Upper lobe of left lung (tissue), 6 donors: ENCODE measurements around the gene OSBPL3. TPM values are rescaled to one million over a fixed set of nuclear protein-coding genes. Genes with fewer than 3 reads are reported as not detected.

Experiments used
- ATAC-seq, 2 donors: fragments of 200-7000 bp; cut with Tn5 transposase; one replicate each; pipeline ENCODE4 v1.9.1; 2022; ENCODE audit warnings: mild to moderate bottlenecking in 2 of 2, moderate library complexity in 2 of 2; ENCODE audit not compliant: low FRiP score in 2 of 2
- DNase-seq, 2 donors: peaks; one replicate each; pipeline ENCODE4 v3.0.0-alpha.2; 2019 to 2020
- H3K27ac ChIP-seq, 4 donors: fragments of 200-600 bp; sonication (generic); one replicate each; pipeline ENCODE4 v1.5.1; 2016 to 2019
- H3K27me3 ChIP-seq, 4 donors: fragments of 200-600 bp; sonication (generic); one replicate each; pipeline ENCODE4 v1.5.1; 2017 to 2019
- H3K36me3 ChIP-seq, 4 donors: fragments of 200-600 bp; sonication (generic); one replicate each; pipeline ENCODE4 v1.5.1; 2016 to 2019
- H3K4me1 ChIP-seq, 4 donors: fragments of 200-600 bp; sonication (generic); one replicate each; pipeline ENCODE4 v1.5.1; 2018 to 2019
- H3K4me3 ChIP-seq, 4 donors: fragments of 200-600 bp; sonication (generic); one replicate each; pipeline ENCODE4 v1.5.1; 2017 to 2019; ENCODE audit warnings: mild to moderate bottlenecking in 2 of 4, moderate library complexity in 1 of 4
- H3K9me3 ChIP-seq, 4 donors: fragments of 200-600 bp; sonication (generic); one replicate each; pipeline ENCODE4 v1.5.1; 2018 to 2019
- EP300 ChIP-seq, 4 donors: sonication (generic); formaldehyde crosslinking; IDR thresholded peaks; one replicate each; pipeline ENCODE4 v1.5.1; 2017; ENCODE audit warnings: antibody characterized with exemption in 4 of 4, control low read depth in 2 of 4
- POLR2A ChIP-seq, 4 donors: fragments of 450-650 bp; IDR thresholded peaks; one replicate each; pipeline ENCODE4 v1.5.1; 2016 to 2017; ENCODE audit warnings: antibody characterized with exemption in 4 of 4, mild to moderate bottlenecking in 2 of 4
- POLR2AphosphoS5 ChIP-seq, 2 donors: sonication (generic); formaldehyde crosslinking; IDR thresholded peaks; one replicate each; pipeline ENCODE4 v1.5.1; 2017; ENCODE audit warnings: antibody characterized with exemption in 2 of 2
- WGBS, 2 donors: methylation state at CpG; one replicate each; pipeline ENCODE4 v1.1.5; 2017 to 2018; 5-methylcytosine and 5-hydroxymethylcytosine counted together
- total RNA-seq, 6 donors: library from RNA; depleted of rRNA in 4 of 6; stranded (reverse); fragments of >200 nt in 4 of 6; gene quantifications; one replicate each; pipeline versions ENCODE4 v1.1.0 to v1.2.1, GENCODE V29; 2016 to 2021
- TF ChIP-seq, protein P1 (sequence below), 6 experiments: fragments of 450-650 bp in 4 of 6; fragments of 200-600 bp in 2 of 6; sonication (generic) in 2 of 6; IDR thresholded peaks; one replicate each; pipeline ENCODE4 v1.5.1; 2016 to 2019; ENCODE audit warnings: antibody characterized with exemption in 6 of 6
- donor health status: DM: no; HTN: no; CAD: no; lungs with moderate emphysema.
- donor health status: DM: no; HTN: yes; CAD: no; lungs with severe emphysema.

Gene OSBPL3
- total RNA-seq, 6 donors from 2014 or later, result 17.5 to 55.5 (median 21.7) TPM

GRCh38 chr7:24981171-24981951 lies 1.4 kb upstream of the OSBPL3 start:
- WGBS, 2 donors, result 1 to 2% methylated on average over 48 to 52 of the region's 52 CpGs
- peaks cover 6 to 35% (median 25%) of the 10 kb centered on the region in 4 donors for H3K4me1 ChIP-seq
- H3K27ac ChIP-seq, result peak overlapping the region; percentile 83 to 95 (median 88)
- no peaks in the 10 kb centered on the region for H3K9me3 ChIP-seq
- TF ChIP-seq POLR2AphosphoS5 (IDR thresholded peaks at IDR 0.05) (no peak), POLR2A (IDR thresholded peaks at IDR 0.05) (peak in 1 of 4 donors; percentile 23)
- H3K4me3 ChIP-seq, result peak overlapping the region; percentile 46 to 84 (median 58)
- H3K36me3 ChIP-seq, result no peaks in the 10 kb centered on the region
- ATAC-seq (peak; percentile 47 to 55), DNase-seq (peak; percentile 58 to 90)
- H3K27me3 ChIP-seq, result no peaks in the 10 kb centered on the region

GRCh38 chr7:24980534-24981170 lies 674 bp upstream of the OSBPL3 start:
- H3K4me3 ChIP-seq, result peak overlapping the region; percentile 46 to 84 (median 58)

GRCh38 chr7:24979470-24979862 lies 512 bp downstream of the OSBPL3 start:
- Histone ChIP-seq H3K4me1 (peaks cover 6 to 35% (median 25%) of the 10 kb centered on the region in 4 donors), H3K27ac (peak overlapping the region; percentile 87 to 95 (median 89)), H3K27me3 (no peaks in the 10 kb centered on the region), H3K9me3 (no peaks in the 10 kb centered on the region), H3K4me3 (peak overlapping the region; percentile 58 to 84 (median 70)), H3K36me3 (no peaks in the 10 kb centered on the region)
- 1 to 2% methylated on average over 18 of the region's 42 CpGs for WGBS, 2 donors
- TF ChIP-seq, protein P1, sequence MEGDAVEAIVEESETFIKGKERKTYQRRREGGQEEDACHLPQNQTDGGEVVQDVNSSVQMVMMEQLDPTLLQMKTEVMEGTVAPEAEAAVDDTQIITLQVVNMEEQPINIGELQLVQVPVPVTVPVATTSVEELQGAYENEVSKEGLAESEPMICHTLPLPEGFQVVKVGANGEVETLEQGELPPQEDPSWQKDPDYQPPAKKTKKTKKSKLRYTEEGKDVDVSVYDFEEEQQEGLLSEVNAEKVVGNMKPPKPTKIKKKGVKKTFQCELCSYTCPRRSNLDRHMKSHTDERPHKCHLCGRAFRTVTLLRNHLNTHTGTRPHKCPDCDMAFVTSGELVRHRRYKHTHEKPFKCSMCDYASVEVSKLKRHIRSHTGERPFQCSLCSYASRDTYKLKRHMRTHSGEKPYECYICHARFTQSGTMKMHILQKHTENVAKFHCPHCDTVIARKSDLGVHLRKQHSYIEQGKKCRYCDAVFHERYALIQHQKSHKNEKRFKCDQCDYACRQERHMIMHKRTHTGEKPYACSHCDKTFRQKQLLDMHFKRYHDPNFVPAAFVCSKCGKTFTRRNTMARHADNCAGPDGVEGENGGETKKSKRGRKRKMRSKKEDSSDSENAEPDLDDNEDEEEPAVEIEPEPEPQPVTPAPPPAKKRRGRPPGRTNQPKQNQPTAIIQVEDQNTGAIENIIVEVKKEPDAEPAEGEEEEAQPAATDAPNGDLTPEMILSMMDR (IDR thresholded peaks at IDR 0.05), result peak; percentile 30 to 76 (median 59)
- TF ChIP-seq POLR2AphosphoS5 (IDR thresholded peaks at IDR 0.05) (peak in 1 of 2 donors; percentile 28), POLR2A (IDR thresholded peaks at IDR 0.05) (no peak)
- peak; percentile 56 to 58 for ATAC-seq
- peak; percentile 80 to 92 for DNase-seq

More at GRCh38 chr7:24980534-24981170, 674 bp upstream of the OSBPL3 start:
- 5 to 9% methylated on average over 21 to 26 of the region's 26 CpGs for WGBS, 2 donors
- Histone ChIP-seq H3K4me1 (peaks cover 6 to 35% (median 25%) of the 10 kb centered on the region in 4 donors), H3K9me3 (no peaks in the 10 kb centered on the region), H3K27ac (peak overlapping the region; percentile 83 to 95 (median 88)), H3K27me3 (no peaks in the 10 kb centered on the region), H3K36me3 (no peaks in the 10 kb centered on the region)
- DNase-seq (no peak), ATAC-seq (peak; percentile 45 to 61)
- TF ChIP-seq POLR2AphosphoS5 (IDR thresholded peaks at IDR 0.05), result no peak
- TF ChIP-seq POLR2A (IDR thresholded peaks at IDR 0.05), result peak in 1 of 4 donors; percentile 26
- TF ChIP-seq EP300 (IDR thresholded peaks at IDR 0.05), result no peak
- TF ChIP-seq, protein P1 (IDR thresholded peaks at IDR 0.05), result peak in 1 of 6 experiments; percentile 4

GRCh38 chr7:24978843-24979469 lies 1.0 kb downstream of the OSBPL3 start:
- no peak for ATAC-seq

More at GRCh38 chr7:24978843-24979469, 1.0 kb downstream of the OSBPL3 start:
- peak; percentile 38 to 71 for DNase-seq
- no peaks in the 10 kb centered on the region for H3K36me3 ChIP-seq
- H3K9me3 ChIP-seq, result no peaks in the 10 kb centered on the region
- peaks cover 6 to 35% (median 25%) of the 10 kb centered on the region in 4 donors for H3K4me1 ChIP-seq
- H3K4me3 ChIP-seq, result peak overlapping the region; percentile 58 to 84 (median 70)
- H3K27me3 ChIP-seq, result no peaks in the 10 kb centered on the region
- peak overlapping the region; percentile 87 to 95 (median 89) for H3K27ac ChIP-seq
- TF ChIP-seq POLR2AphosphoS5 (IDR thresholded peaks at IDR 0.05) (no peak), POLR2A (IDR thresholded peaks at IDR 0.05) (peak in 1 of 4 donors; percentile 21), EP300 (IDR thresholded peaks at IDR 0.05) (no peak)
- TF ChIP-seq, protein P1 (IDR thresholded peaks at IDR 0.05), result no peak
- WGBS, 2 donors, result 15 to 18% methylated on average over 25 to 29 of the region's 29 CpGs
